Activated CD4-positive, CD25-positive, alpha-beta regulatory T cell treated with anti-CD3 and anti-CD28 coated beads, Interleukin-2, amount 50 U/mL, for 72 hours (primary cell): ENCODE measurements around the gene C1orf174.
"Not testable (repeated sequence)": the region's sequence is repeated elsewhere in the genome, so short reads cannot be mapped to it uniquely, and the experiment has no call there.

Experiments used
- DNase-seq: peaks from one replicate; pipeline ENCODE4 v3.0.0; 2021

The C1orf174 gene

DNA sequence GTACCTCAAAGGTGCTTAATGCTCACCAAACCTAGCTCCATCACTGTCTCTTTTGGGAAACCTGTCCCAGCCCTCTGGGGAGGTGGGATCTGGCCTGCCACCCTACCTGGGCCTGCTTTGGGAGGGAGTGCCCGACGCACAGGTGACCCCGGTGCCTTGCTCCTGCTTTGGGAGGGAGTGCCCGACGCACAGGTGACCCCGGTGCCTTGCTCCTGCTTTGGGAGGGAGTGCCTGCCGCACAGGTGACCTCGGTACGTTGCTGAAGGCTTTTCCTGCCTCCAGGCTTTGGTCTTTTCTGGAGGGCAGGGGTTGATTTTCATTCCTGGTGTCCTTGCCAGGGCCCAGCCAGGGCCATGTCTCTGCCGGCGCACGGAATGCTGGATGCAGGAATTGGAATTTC, 25.2 kb upstream of the C1orf174 start:
- no peak for DNase-seq

DNA sequence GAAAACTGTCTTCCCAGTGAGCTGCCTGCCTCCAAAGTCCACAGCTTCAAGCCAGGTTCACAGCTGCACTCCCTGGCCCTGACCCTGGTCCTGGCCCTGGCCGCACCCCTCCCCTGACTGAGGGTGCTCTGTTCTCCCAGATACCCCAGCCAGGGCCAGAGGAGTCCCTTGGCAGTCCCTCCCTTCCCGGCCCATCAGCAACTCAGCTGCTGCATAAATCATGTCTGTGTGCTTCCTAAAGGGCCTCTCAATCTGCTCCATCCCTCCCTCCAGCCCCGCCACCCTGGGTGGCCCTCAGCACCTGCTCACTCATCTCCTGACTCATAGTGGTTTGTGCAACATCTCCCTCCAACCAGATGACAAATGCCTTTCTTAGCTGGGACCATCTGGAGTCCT, 24.8 kb upstream of the C1orf174 start:
- DNase-seq: no peak

DNA sequence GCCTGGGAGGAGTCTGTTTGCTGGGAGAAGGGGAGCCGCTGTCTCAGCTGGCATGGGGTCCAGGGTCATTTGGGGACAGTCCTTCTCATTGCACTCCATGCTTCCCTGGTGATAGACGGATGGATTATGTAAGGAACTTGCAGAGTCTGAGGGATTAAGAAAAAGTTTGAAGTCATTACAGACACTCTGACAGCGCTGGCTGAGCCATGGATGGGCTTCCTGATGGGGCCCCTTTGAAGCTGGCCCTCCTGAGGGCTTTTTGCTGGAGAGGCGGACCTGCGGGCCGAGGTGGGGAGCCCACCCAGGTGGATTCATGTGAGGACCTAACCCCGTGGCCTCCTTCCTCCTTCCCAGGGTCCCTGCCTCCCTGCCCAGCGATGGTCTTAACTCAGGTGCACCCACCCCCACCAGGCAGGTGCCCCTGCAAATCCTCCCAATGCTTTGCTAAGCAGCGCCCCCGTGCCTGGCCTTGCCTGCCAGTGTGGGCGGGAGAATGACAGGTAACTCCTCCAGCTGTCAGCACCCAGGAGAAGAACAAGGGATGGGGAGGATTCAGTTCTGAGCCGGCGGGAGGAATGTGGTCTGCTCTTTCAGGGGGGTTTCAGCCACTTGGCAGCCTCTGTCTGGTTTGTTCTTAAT, 24.2 kb upstream of the C1orf174 start:
- no peak for DNase-seq

DNA sequence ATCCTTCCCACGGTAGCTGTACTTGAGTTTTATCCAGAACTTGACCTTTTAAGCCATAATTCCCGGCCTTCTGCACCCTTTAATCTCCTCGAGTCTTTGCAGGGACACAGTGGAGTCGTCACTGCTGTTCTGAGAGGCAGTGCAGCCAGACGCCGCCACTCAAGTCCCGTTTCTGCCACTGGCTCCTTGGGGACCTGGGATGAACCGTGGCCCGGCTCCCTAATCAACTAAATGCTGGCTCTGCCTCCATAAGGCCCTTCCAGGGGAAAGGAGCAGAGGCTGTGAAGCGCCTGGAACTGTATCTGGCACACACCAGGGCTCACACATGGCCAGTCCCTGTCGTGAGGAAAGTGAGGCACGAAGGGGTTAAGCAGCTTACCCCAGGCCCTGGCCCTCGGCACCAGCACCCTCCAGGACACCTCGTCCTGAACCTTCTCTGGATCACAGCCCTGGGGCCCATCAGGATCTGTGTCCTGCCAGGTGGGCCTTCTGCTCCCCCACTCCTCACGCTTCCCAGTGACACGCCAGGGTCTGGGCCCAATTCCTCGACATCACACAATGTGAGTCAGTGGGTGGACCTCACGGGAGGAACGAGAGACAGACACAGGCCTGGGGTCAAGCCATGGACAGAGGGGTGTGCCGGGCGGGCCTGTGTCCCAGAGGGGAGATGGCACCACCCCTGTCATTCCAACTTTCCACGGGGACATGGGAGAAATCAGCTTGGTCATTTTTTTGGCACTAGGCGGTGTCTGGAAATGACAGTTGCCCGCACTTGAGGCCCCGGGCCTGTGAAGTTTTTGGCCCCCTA, 23.5 kb upstream of the C1orf174 start:
- no peak for DNase-seq

DNA sequence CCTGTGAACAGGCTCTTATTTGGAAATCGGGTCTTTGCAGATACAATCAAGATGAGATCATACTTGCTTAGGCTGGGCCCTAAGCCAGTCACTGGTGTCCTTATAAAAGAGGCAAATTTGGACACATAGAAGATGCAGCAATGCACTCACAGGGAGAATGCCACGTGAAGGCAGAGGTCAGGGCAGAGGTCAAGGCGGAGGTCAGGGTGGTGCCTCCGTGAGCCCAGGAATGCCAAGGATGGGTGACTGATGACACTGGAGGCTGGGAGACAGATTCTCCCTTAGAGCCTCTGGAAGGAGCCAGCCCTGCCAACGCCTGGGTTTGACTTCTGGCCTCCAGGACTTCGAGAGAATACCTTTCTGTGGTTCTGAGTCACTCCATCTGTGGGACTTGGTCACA, 22.8 kb upstream of the C1orf174 start:
- DNase-seq: no peak

DNA sequence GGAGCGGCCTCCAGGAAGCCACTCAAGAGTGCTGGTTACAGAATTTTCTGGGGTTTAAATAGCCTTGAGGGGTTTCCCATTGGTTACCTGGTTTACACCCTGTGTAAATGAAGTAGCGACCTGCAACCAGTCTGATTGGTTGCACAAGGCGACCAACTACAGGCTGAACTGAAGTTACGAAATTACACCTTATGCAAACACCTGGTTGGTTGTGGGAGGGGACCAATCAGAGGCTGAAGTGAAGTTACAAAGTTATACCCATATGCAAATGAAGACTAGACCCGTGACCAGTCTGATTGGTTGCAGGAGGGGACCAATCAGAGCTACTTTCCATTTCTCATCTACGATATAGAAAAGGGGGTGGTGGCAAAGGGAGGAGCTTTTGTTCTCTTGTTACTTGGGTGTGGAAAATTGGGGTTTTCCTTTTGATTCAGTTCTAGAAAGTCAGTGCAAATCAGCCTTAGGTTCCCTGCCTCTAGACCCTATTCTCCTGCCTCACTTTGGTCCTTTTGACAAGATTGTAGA, 22.2 kb upstream of the C1orf174 start:
- DNase-seq: no peak

DNA sequence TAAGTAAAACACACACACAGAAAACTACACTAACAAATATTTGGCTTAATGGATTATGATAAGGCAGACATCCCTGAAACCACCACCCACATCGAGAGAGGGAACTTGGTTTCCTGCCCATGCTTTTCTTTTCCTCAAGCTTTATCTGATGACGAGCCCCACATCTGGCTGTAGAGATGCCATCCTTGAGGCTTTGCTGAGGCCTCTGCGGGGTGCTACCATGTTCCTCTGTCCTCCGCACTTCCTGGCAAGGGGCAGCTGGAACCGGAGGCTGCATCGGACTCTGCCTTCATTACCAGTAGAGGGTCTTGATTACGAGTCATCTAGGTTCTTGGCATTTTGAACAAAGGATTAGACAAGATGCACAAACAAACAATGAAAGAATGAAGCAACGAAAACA, 21.7 kb upstream of the C1orf174 start:
- DNase-seq: no peak

DNA sequence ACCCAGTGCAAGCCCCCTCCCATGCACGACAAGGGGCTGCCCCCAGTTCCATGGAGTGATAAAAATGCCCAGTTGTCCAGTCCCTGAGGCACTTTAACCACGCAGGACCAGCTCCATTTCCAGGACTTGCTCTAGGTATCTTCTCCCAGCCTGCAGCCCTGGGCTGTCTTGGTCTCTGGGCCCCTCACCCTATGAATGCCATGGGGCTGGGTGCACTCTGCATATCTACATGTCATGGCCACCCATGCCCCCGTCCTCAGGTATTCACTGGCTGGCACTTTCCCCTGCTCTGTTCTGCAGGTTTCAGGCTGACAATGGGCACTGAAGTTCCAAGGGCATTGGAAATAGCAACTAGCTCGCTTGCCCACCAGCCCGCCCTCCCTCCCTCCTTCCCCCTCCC, 19.6 kb upstream of the C1orf174 start:
- no peak for DNase-seq

DNA sequence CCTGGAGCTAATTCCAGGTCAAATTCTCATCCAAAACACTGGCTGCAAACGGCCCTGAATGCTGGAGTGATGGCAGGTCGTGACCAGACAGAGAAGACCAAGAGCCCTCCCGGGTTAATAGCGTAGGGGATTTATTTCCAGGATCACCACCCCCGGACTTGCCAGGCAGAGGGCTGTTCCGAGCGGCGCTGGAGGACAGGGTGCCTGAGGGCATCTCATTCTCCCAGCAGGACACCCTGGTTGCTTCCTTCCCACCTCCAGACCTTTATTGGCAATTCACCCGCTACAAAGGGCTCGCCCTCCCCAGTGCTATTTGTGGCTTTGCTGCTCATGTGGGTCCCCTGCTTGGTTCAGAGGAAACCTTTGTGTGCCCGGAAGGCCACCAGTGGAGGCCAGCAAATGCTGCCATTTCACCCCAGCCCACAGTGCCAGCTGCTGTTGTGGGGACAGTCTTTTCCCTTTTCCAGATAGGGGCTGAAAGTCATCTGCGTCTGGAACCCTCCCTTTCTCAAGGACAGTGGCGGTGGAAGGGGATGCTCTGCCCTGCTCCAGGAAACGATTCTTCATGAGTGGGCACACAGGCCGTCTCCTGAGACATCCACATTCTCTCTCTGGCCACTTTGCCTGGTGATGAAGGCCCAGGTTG, 19.0 kb upstream of the C1orf174 start:
- no peak for DNase-seq

DNA sequence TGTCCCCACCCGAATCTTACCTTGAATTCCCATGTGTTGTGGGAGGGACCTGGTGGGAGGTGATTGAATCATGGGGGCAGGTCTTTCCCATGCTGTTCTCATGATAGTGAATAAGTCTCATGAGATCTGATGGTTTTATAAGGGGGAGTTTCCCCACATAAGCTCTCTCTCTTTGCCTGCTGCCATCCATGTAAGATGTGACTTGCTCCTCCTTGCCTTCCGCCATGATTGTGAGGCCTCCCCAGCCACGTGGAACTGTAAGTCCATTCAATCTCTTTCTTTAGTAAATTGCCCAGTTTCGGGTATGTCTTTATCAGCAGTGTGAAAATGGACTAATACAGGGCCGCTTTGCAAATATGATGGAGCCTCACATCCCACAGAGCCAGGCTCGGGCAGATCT, 18.3 kb upstream of the C1orf174 start:
- DNase-seq: not testable (repeated sequence)

DNA sequence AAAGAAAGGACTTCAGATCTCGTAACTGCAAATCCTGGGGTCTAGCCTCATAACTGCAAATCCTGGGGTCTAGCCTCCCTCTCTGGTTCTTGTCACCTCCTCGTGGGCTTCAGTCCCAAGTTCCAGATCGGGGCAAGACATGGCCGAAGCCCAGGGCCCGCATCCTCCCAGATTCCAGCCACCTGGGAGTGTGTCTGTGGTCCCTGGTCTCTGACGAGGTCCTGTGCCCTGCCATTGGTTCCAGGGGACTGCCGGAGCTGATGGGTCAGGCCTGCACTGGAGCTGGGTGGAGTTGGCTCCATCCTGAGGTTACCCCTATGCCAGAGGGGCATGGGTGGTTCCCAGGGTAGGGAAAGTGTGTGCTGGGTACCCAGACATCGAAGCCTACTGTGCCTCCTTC, 17.7 kb upstream of the C1orf174 start:
- DNase-seq: no peak

DNA sequence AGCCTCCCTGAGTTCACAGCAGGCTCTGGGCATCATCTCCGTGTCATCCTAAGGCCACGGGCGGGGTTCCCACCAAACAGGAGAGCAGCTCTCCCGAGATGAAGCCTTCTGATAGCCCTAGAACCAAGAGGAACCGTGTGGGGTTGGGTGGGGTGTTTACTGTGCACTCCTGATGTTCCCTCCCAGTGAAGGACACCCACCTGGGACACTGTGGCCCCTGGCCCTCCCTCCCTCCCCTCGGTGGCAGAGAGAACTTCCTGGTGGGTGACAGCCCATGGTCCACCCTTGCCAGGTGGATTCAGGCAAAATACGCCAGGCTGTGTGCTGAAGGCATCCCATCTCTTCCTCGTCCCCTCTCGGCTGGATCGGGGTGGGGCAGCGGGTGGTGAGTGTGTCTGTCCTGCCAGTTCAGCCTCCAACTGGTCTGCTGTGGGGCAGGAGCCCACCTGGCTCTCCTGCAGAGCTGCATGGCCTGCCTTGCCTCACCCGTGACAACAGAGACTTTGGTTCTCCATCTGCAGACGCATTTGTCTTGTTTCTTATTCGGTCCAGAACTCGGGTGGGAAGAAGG, 15.6 kb upstream of the C1orf174 start:
- DNase-seq: peak; percentile 17

DNA sequence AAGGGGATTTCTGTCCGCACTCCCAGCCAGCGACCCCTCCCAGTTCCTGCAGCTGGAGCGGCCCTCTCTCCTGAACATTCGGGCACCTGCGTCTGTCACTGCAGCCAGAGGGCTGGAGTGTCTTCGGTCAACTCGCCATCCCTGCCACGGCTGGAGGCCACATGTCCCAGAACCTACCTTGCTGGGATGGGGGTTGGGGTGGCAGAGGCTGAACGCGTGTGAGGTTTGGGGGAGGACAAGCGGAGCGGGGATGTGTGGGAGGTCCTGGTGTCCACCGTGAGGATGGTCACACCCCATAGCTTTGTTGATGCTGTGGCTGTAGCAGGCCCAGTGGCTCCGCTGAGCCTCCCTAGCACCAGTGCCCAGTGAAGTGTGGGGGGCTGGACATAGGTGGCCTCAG, 14.8 kb upstream of the C1orf174 start:
- peak; percentile 12 for DNase-seq

DNA sequence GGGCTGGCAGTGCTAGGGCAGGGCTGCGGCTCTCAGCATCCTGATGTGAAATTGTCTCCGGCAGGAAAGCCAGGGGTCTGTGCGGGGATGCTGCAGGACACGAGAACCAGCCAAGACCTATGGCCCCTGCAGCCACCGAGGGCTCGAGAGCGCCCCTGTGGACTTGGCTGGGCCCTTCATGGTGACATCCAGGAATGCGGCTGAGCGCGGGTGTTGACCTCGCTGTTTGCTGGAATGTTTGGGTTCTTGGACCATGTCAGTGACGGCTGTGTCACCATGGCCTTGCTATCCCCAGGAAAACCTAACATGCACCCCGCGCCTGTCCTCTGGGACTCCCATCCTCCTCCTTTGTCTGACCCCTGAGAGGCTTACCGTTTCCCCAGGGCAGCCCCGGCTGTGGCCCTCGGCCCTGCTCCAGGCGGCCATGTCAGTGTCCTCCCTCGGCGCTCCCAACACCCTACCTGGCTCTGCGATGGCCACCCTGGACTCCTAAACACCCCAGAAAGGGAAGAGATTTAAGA, 14.3 kb upstream of the C1orf174 start:
- peak; percentile 15 for DNase-seq

DNA sequence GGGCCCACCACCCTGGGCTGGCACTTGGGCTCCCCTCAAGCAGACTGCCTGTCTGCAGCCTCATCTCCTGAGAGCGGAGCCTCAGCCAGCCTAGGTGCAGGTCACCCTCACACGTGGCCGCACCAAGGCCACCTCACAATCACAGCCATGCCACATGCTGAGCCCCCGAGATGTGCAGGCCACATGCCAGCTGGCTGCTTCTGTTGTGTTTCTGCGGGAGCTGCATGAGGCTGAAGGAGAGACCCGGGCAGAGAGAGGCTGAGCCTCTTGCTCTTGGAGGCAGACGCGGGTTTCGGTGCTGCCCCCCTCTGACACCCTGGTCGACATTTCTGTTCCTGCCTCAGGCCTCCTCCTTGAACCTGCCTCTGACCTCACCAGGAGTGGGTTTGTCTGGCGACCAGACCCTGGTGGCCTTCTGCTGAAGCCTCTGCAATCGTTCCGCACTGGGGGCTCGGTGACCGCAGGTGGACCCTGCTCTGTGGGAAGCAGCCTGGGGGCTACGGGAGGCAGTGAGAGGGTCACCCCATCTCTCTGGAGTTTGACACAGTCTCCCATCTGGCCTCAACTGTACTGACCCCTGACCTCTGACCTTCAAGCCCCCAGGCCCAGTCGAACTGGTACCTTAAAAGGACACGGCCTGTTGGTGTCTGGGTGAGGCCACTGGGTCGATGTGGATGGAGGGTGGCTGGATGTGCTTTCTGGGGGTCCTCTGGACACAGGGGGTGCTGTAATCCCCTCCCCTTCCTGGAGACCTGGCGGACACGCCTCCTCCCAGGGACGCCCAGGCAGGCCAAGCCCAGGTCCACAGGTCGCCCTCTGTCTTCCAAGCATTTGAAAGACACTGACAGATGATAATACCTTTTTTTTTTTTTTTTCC, 13.0 kb upstream of the C1orf174 start:
- peak; percentile 20 for DNase-seq

DNA sequence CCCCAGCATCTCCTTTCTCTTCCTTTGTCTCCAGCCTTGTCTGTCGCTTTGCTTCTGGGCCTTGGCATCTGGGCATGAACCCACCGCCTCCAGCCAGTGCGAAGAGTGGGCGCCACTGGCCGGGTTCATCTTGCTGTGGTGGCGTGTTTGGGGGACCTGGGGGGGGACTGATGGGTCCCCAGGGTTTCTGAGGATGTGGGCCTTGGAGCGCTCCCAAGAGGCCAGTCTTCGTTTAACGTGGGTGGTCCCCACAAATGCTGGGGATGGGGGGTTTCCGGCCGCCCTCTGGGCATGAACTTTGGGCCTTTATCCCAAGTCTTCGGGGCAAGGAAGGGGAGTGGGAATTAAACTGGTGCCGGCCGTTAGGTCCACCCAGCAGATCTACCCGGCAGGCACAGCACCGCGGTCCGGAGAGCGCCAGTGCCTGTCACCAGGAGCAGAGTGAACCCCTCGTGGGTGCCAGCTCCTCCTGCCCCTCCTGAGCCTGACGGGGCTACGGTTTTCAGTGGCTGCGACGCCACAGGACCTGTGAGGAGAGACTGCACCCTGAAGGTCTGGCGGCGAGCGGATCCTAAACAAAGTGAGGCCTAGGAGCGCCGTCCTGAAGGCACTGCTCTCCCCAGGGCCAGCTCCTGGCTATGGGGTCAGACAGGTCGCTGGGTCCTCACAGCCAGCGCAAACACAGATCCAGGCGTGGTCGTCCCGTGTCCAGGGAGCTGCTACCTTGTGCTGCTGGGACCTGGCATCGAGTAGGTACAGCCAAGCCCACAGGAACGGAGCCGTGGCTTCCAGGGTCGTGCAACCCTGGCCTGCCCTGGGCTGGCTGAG, 12.1 kb upstream of the C1orf174 start:
- DNase-seq: peak; percentile 25

DNA sequence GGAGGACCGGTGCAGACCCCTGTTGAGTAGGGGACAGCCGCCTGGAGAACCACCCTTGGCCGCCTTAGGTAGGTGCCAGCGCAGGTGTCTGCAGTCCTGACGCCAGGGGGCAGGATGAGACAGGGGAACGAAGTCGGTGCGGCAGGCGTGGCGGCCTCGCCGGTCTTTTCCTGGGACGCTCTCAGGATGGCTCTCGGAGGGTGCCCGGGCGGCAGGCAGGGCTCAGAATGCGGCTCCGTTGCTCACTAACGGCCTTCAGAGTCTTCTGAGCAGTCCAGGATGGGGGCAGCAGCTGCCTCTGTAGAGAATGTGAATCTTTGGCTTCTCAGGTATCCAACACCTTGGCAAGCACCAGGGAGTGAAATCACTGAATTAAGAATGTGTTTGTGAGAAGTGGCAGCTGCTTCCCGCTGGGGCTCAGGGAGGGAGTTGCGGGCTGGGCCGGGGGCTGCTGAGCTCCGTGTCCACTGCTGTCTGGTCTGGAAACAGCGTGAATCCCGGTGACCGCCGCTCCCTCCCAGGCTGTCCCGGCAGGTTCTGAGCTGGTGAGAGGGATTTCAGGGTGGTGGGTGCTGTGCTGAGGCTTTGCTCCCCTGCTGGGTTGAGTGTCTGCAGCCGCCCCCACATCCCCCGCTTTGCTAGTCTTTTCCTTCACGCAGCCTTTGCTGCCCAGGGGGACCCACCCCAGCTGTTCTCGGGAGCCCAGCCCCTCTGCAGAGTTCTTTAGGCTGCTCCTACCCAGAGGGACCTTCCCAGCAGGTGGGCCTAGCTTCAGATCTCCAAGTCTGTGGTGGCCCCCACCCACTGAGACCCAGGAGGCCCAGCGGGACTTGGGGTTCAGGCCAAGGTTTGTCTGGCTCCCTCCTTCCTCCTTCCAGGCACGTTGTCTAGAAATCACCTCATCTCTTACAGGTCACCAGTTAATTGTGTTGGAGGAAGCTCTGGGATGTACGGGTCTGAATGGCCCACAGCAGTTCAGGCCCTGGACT, 11.1 kb upstream of the C1orf174 start:
- DNase-seq: peak; percentile 71

DNA sequence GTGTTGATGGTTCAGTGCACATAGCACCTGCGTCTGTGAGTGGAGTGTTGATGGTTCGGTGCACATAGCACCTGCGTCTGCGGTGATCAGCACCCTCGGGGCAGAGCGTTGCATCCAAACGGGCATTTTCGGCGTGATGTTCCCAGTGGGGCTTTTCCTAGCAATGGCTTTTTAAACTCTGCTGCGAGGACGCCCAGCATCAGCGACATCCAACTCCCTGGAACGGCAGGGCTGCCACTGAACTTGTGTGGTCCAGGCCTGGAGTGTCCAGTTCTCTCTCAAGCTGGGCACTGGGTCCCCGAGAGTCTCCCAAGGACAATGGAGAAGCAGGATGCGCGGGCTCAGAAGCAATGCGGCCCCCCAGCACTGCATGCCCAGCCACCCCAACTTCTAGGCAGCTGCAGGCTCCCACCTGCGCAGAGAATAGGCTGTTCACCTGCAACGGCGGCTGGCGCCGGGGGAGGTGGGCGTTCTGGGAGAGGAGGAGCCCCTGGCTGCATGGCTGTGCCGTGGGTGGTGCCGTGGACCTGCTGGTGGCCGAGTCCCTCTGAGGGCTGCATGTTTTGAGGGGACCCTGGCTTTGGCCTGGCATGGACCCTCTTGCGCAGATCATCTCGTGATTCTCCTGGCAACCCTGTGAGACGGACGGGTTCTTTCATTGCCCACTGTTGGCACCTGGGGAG, 10.1 kb upstream of the C1orf174 start:
- DNase-seq: no peak

DNA sequence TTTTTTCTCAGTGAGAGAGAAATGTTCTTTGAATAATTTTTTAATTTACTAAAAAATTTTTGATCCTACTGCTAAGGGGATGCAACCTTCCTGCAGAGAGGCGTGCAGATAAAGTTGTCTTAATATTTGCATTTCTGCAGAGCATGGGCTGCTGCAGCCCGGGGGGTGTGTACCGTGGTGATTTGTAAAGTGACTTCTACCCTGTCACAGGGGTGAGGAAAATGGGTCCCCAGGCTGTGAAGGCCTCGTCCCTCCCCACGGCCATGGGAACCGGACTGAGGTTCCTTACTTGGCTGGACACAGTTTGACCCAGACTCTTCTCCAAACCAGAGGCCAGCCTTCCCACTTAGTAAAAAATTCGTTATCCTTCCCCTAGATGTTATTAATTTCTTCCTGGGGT, 9.5 kb upstream of the C1orf174 start:
- no peak for DNase-seq
